Left cardiac atrium (tissue), 4 donors: ENCODE results near the gene TMEM98. TPM values are rescaled to one million over a fixed set of nuclear protein-coding genes. Genes with fewer than 3 reads are reported as not detected.
"Not testable (repeated sequence)": the region's sequence is repeated elsewhere in the genome, so short reads cannot be mapped to it uniquely, and the experiment has no call there.

Experiments used
- ATAC-seq, 2 donors: fragments of 200-7000 bp; cut with Tn5 transposase; one replicate each; pipeline ENCODE4 v1.9.1; 2020; ENCODE audit warnings: mild to moderate bottlenecking in 2 of 2, moderate library complexity in 2 of 2
- DNase-seq: peaks from one replicate; pipeline ENCODE4 v3.0.0-alpha.2; 2020
- intact Hi-C, 2 donors: fragments of 100-400 bp; cut with DNase I; formaldehyde crosslinking; loops; one replicate each; pipeline versions ENCODE4 v1.14.1 to v1.15.1; 2022 to 2023
- total RNA-seq, 2 donors: library from RNA; stranded (reverse); fragmentation: NEBNext Ultra II Directional; extraction: Animal tissue kit (Norgen Biotek cat#: 25700); gene quantifications; one replicate each; pipeline ENCODE4 v1.2.1, GENCODE V29; 2021
- donor health status: DM: no; HTN: yes; CAD: no.
- donor health status: DM: no; HTN: yes; CAD: no; lungs with severe emphysema.
- donor health status: DM: yes; HTN: yes; CAD: no.
- donor health status: Dilated cardiomyopathy.

The TMEM98 gene
- total RNA-seq, 2 donors from 2014 or later = 29.8 to 36.5 TPM

DNA sequence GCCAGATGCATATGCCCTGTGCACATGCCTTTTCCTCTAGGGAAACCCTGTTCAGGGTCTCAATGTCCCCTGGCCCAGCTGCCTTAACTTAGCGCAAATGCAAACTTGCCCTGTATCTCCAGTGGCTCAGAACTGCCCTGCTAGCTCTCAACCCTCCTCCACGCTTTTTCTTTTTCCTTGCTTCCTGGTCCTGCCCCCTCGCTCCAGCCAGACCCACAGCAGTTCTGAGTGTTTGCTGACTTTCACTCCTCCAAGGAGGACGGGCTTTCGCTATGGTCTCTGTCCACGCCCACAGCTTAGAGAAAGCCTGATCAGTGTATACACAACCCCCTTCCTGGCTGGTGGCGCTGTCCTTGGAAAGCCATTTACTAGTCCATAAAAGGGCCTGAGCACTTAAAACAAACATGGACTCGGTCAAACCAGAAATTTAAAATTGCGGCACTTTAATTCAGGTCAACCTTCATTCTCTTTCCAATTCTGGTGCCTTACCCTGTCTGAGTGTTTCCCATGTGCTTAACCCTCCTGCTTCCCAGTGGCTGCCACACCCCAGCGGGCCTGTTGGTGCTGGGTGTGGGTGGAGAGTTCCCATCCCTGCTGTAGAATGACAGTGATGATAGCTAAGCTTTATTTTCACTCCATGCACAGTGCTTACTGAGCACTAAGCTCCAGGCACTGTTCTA is 15.6 kb upstream of the TMEM98 start:
- peak; percentile 58 for DNase-seq
- ATAC-seq = peak; percentile 94 to 96
- intact Hi-C loops = loop anchor here in 1 of 2 donors (10.0 kb wide), 1 partner anchor 128 kb away; no protein-coding TSS in a partner anchor

DNA sequence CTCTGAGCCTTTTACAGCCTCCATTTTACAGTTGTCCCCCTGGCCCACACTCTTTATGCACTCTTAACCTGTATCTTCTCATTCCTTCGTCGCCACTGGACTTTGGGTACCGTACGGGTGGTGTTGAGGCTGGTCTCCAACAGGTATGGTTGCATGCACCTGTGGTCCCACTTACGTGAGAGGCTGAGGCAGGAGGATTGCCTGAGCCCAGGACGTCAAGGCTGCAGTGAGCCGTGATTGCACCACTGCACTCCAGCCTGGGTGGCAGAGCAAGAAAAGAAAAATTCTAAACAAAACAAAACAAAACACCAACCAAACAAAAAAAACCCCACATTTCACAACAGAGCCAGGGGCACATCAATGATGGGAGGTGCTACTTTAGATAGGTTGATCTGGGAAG is 14.4 kb upstream of the TMEM98 start:
- ATAC-seq (no peak), DNase-seq (no peak)
- intact Hi-C loops = loop anchor here in 1 of 2 donors (10.0 kb wide), 1 partner anchor 129 kb away; no protein-coding TSS in a partner anchor

DNA sequence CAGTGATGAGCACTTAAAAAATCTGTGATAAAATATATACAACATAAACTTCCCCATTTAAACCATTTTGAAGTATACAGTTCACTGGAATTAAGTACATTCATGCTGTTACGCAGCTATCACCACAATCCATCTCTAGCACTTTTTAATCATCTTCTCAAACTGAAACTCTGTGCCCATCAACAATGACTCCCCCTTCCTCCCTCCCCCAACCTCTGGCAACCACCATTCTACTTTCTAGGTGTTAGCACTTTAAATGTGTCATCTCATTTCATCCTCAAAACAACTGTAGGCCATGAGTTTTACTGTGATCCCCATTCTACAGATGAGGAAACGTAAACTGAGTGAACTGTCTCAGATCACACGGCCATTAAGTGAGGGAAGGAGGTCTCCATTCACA is 13.8 kb upstream of the TMEM98 start:
- no peak for ATAC-seq
- no peak for DNase-seq
- intact Hi-C loops = loop anchor here in 1 of 2 donors (10.0 kb wide), 1 partner anchor 129 kb away; no protein-coding TSS in a partner anchor

DNA sequence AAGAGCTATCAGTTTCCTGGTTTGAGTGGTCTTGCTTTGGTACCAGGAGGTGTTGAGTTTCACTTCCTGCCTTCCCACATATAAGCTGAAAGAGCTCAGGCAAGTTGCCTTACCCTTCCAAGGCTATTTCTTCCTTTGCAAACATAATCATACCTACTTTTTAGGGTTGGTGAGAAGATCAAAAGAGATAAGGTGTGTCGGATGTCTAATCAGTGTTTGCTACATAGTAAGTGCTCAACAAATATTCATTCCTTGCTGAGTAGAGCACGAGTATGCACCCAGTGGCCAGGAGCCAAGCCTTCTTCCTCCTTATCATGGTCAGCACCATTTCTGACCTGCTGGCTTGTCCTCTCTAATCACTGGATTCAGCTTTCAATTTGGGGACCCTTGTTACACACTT is 12.7 kb upstream of the TMEM98 start:
- DNase-seq = no peak
- ATAC-seq = no peak
- intact Hi-C loops = loop anchor here in 1 of 2 donors (10.0 kb wide), 1 partner anchor 130 kb away; no protein-coding TSS in a partner anchor

DNA sequence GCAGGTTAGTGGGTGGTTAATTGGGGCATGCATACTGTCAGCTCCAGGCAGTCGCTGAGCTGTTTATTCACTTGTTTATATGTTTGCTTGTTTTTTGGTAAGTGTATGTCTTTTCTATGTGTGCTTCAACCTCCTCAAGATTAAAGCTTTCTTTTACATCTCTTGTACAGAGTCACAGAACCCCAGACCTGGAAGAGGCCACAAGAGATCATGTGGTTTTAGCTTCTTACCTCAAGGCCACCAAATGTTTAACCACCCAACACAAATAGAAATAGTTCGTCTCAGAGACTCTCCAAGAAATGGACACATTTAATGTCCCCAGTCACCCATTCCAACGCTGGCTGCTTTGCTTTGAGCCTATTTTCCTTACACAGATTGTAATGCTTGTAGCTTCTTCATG is 11.8 kb upstream of the TMEM98 start:
- ATAC-seq = no peak
- no peak for DNase-seq
- intact Hi-C loops = loop anchor here in 1 of 2 donors (10.0 kb wide), 1 partner anchor 131 kb away; no protein-coding TSS in a partner anchor

DNA sequence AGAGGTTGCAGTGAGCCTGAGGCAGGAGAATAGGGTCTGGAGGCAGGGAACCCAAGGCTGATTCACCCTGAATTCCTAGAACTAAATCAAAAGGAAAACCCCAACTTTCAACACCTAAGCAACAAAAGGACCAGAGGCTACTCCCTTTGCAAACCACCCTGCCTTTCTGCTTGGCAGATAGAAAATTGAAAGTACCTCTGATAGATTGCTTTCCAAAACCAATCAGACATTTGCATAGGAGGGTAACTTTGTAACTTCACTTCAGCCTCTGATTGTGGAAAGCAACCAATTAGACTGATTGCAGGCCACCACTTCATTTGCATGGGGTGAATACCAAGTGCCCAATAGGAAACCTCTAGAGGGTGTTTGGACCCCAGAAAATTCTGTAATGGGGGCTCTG is 10.9 kb upstream of the TMEM98 start:
- no peak for DNase-seq
- intact Hi-C loops = loop anchor here in 1 of 2 donors (10.0 kb wide), 1 partner anchor 132 kb away; no protein-coding TSS in a partner anchor
- no peak for ATAC-seq

DNA sequence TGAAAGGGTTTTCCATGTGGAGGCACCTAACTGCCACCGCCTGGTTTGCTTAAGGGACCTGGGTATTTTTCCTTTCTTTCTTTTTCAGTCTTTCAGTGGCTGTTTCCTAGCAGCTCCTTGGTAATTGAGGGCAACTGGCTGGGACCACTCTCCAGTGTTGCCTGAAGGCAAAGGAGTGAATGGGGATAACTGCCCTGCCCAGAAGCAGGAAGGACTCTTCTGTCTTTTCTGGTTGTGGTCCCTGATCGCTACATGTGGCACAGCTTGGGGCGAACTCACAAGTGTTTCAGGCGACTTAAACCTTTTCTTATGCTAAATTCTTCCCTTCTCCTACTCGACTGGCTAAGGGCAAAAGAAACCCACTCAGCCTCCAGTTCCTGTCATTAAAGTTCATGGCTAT is 10.1 kb upstream of the TMEM98 start:
- intact Hi-C loops = loop anchor here in 1 of 2 donors (10.0 kb wide), 1 partner anchor 133 kb away; no protein-coding TSS in a partner anchor
- DNase-seq (no peak), ATAC-seq (no peak)

DNA sequence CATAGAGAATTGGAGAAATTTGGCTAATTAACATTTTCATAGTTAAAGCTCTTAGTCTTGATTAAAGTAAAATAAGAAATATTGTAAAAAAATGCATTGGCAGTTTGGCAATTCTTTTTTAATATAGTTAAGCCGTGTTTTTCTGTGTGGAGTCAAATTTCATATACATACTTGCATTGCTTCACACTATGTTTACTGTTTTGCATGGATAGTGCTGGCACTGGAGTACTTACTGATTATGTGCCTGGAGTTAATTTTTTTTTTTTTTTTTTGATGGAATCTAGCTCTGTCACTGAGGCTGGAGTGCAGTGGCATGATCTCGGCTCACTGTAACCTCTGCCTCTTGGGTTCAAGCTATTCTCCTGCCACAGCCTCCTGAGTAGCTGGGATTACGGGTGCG is 8.1 kb upstream of the TMEM98 start:
- not testable (repeated sequence) for ATAC-seq, DNase-seq
- intact Hi-C loops = loop anchor here in 1 of 2 donors (10.0 kb wide), 1 partner anchor 135 kb away; no protein-coding TSS in a partner anchor

DNA sequence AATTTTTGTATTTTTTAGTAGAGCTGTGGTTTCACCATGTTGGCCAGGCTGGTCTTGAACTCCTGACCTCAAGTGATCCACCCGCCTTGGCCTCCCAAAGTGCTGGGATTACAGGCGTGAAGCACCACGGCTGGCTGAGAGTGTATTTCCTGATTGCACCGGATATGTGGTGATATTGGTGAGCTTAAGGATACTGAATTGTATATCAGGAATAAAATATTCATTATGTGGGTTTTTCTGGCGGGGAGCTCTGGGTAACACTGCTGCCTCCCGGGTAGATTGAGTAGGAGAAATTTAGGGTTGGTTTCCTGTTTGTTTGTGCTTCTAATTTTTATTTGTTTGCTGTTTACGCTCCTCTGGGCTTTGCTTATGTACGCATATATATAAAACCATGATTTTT is 7.7 kb upstream of the TMEM98 start:
- no peak for ATAC-seq
- DNase-seq = no peak
- intact Hi-C loops = no loop called here

DNA sequence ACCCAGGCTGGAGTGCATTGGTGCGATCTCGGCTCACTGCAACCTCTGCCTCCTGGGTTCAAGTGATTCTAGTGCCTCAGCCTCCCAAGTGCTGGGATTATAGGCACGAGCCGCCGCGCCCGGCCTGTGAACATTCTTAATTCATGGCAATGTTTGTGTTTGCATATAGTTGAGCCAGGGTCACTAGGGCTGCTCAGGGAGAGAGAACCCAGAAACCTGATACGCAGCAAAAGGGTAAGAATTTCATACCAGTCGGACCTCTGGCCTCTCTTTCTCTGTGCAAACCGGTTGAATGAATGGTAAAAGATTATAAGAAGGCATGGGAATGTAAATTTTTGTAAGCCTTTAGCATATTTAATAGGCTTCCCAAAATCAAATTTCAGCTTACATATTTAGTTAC is 6.9 kb upstream of the TMEM98 start:
- intact Hi-C loops = no loop called here
- DNase-seq (no peak), ATAC-seq (no peak)

DNA sequence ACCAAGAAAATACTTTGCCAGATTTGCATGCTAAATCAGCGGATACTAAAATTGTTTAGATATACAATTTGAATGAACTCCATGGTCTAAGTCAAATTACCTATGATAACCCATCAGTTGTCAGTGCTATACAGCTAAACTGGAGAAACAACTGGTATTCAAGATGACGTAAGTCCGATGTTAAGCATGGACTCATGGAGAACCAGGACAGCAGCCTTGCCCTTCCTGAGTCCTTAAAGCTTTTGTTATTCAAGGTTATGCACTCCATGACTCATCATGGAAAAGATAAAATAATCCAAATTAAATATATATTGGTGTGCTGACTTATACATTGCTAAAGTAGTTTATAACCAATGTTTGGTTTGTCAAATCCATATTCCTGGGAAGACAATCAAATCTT is 4.0 kb upstream of the TMEM98 start:
- intact Hi-C loops, ATAC-seq, DNase-seq: not testable (repeated sequence)

DNA sequence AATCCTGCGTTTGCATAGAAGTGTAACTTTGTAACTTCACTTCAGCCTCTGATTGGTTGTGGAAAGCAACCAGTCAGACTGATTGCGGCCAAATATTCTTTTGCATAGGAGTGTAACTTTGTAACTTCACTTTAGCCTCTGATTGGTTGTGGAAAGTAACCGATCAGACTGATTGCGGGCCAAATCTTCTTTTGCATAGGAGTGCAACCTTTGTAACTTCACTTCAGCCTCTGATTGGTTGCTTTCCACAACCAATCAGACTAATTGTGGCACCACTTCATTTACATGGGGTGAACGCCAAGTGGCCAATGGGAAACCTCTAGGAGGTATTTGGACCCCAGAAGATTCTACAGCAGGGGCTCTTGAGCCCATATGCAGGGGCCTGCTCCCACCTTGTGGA is 1.8 kb upstream of the TMEM98 start:
- intact Hi-C loops = no loop called here
- DNase-seq (no peak), ATAC-seq (no peak)

DNA sequence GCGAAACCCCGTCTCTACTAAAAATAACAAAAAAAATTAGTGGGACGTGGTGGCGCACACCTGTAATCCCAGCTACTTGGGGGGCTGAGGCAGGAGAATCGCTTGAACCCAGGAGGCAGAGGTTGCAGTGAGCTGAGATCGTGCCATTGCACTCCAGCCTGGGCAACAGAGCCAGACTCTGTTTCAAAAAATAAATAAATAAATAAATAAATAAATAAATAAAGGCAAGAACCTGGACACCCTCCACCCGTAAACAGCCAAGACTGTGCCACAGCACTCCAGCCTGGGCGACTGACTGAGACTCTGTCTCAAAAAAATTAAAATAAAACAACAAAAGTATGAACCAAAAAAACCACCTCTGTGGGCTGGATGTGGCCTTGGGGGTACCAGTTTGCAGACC is 1.2 kb upstream of the TMEM98 start:
- intact Hi-C loops, DNase-seq, ATAC-seq: not testable (repeated sequence)

DNA sequence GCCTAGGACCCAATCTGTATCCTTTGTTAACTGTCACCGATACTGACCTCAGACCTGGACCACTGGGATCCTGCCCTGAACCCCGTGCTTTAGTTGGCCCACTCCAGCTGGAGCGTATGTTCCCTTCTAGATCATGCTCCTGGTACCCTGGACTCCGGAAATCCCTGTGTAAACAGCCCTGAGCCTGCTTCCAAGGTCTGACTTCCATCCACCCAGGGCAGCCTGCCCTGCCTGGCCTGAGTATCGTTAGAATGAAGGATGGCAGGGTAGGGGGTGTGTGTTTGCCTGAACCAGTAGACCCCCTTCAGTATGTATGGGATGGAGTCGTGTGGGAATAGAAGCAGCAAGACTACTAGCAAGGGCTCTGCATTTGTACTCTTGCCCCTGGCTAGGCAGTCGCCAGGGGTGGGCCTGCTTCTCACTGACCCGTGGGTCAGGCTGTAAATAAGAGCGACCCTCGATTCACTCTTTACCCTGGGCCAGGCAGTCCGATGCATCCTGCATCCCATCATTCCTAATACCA is 691 bp upstream of the TMEM98 start:
- intact Hi-C loops = no loop called here
- peak in 1 of 2 donors; percentile 21 for ATAC-seq
- DNase-seq = peak; percentile 42

DNA sequence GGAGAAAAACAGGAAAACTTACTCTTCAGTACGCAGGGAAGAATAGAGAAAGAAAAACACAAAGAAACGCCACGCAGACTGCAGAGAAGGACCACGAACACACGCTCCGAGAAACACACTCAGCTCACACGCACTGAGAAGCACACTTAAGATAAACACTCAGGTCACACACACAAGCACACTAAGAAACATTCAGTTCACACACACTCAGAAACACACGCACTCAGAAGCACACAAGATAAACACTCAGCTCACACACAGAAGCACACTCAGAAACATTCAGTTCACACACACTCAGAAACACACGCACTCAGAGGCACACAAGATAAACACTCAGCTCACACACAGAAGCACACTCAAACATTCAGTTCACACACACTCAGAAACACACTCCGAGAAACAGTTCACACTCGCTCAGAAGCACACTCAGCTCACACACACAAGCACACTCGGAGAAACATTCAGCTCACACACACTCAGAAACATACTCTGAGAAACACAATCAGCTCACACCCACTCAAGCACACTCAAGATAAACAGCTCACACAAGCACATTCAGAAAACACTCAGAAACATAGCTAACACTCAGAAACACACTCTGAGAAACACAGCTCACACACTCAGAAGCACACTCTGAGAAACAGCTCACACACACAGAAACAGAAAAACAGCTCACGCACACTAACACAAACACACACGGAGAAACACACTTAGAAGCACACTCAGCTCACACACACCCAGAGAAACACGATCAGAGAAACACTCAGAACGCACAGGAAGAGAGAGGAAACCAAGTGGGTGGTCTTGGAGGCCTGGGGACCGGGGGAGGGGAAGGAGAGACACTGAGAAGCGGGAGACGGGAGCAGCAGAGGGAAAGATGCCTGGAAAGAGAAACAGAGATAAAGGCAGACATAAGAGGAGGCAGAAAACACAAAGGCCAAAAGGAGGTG is 908 bp downstream of the TMEM98 start:
- ATAC-seq = peak; percentile 9 to 15
- intact Hi-C loops = no loop called here
- no peak for DNase-seq

DNA sequence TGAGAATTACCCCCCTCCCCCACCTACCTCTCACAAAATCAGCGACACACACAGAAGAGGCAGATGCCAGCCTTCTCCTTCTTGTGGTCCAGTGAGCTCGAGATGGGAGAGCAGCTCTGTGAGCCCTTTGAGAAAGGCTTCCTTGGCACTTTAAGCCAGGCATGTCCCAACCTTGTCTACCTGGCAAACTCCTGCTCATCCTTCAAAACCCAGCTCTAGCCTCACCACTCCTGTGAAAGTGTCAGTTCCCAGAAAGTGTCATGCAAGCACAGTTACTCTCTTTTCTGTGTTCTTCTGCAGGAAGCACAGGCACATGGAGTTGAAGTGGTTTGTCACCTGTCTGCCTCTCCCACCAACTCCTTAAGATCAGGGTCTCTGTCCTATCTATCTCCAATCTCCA is 1.6 kb downstream of the TMEM98 start:
- no peak for DNase-seq
- no peak for ATAC-seq
- intact Hi-C loops = no loop called here

DNA sequence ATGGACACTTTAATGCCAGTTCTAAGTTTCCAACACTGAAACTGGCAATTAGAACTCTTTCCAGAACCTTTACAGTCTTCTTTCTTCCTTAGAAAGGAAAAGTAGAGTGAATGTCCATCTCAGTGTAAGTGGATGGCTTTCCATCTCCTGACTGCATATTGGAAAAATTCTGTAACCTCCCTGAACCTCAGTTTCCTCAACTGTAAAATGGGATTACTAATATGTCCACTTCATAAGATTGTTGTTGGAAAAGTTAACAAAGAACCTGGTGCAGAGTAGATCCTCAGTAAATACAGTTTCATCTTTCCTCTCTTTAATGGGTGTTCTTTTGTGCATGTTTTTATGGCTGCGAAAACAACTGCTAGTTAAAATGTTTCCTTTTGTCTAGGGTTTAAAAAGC is 2.6 kb downstream of the TMEM98 start:
- intact Hi-C loops = no loop called here
- DNase-seq = no peak
- no peak for ATAC-seq

DNA sequence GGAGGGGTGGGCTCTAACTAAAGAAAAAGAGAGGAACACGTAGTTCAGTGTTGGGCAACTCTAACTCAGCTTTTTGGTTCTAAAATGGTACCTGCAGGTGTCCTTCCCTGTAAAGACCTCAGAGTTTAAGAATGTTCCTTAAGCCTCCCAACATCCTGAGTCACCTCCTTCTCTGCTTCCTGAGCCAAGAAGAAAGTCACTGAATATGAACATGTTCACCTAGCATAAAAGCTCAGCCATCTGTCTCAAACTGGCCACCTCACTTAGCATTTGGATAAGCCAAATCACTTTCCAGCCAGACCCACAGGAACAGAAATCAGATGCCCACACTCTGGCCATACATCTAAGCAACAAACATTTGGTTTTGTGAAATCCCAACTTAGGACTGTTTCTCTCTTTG is 3.7 kb downstream of the TMEM98 start:
- intact Hi-C loops = no loop called here
- no peak for ATAC-seq
- no peak for DNase-seq

DNA sequence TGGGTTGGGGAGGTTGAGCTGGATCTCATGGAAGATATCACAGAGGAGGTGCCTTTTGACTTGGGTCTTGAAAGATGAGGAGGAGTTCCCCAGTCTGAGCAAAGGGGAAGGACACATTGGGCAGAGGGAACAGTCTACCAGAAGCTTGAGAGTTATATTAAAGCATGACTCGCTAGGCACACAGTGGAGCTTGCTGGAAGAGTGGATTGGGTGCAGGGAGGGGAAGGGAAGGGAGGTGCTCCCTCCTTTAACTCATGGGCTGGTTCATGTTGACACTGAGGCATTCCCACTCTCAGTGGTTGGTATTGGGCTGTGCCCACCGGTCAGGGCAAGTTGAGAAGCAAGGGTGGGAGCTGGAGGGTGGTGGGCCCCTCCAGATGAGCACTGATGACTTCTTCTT is 5.9 kb downstream of the TMEM98 start:
- no peak for ATAC-seq
- no peak for DNase-seq
- intact Hi-C loops = no loop called here

DNA sequence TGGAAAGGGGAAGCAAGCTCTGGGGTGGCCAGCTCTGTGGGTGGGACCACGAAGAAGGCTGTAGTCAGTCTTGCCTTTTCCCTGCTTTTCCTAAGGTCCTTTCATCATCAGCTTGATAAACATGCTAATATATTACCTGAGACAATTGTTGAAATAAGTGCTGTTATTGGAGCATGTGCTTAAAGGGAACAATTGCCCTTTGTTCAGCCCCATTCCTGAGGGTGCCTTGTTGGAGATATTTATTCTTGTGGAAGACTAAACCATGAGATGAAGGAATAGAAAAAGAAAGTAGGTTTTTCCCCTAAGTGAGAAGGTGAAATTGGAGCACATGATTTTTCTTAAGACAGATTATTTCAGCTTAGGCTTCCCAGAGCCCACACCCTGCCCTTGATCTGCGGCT is 7.8 kb downstream of the TMEM98 start:
- DNase-seq (no peak), ATAC-seq (no peak)
- intact Hi-C loops = no loop called here
